ENCODE results near the gene DNAJC12. TPM values are rescaled to one million over a fixed set of nuclear protein-coding genes. Genes with fewer than 3 reads are reported as not detected.
"Not testable (repeated sequence)": the region's sequence is repeated elsewhere in the genome, so short reads cannot be mapped to it uniquely, and the experiment has no call there.

DNAJC12 gene
- total RNA-seq, 1 donor from 2014 or later: 54.7 TPM

GRCh38 chr10:67839951-67840350 is 2.0 kb upstream of the DNAJC12 start:
- no peak for TF ChIP-seq CTCF (IDR thresholded peaks at IDR 0.05; ENCODE audit: partially characterized antibody, unreplicated experiment)
- Mint-ChIP-seq H3K36me3 (ENCODE audit: unreplicated experiment) (peaks cover 8% of the 10 kb centered on the region), H3K4me1 (ENCODE audit: low read depth, unreplicated experiment) (peaks cover 7% of the 10 kb centered on the region), H3K4me3 (ENCODE audit: unreplicated experiment) (no peak overlapping the region), H3K27me3 (ENCODE audit: unreplicated experiment) (no peaks in the 10 kb centered on the region), H3K27ac (ENCODE audit: unreplicated experiment) (no peak overlapping the region), H3K9me3 (ENCODE audit: unreplicated experiment) (peaks cover 2% of the 10 kb centered on the region)
- DNase-seq: no peak

- not testable (repeated sequence) for H3K4me3 Mint-ChIP-seq (ENCODE audit: unreplicated experiment); H3K9me3 Mint-ChIP-seq (ENCODE audit: unreplicated experiment); DNase-seq; H3K4me1 Mint-ChIP-seq (ENCODE audit: low read depth, unreplicated experiment); H3K27ac Mint-ChIP-seq (ENCODE audit: unreplicated experiment); H3K27me3 Mint-ChIP-seq (ENCODE audit: unreplicated experiment); H3K36me3 Mint-ChIP-seq (ENCODE audit: unreplicated experiment)
These were observed 1.5 kb upstream of the DNAJC12 start for GRCh38 chr10:67839511-67839910.

DNA sequence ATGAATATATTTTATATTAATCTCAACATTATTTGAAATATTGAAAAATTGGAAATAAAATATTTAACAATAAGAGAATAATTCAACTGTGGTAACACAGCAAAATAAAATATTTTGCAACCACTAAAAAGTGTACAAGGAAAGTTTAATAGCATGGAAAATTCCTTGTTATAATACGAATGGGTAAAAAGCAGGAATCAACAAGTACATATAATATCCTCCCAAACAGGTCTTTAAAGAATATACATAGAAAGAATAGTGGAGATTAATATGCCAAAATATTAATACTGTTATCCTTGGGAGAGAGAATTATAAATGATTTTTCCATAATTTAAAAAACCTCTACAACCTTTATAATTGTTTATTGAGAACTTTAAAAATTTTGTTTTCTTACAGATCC is 1.0 kb downstream of the DNAJC12 start:
- Mint-ChIP-seq H3K27me3 (ENCODE audit: unreplicated experiment) (no peaks in the 10 kb centered on the region), H3K4me3 (ENCODE audit: unreplicated experiment) (peak overlapping the region; percentile 76), H3K4me1 (ENCODE audit: low read depth, unreplicated experiment) (peaks cover 7% of the 10 kb centered on the region), H3K36me3 (ENCODE audit: unreplicated experiment) (peaks cover 8% of the 10 kb centered on the region), H3K9me3 (ENCODE audit: unreplicated experiment) (peaks cover 2% of the 10 kb centered on the region), H3K27ac (ENCODE audit: unreplicated experiment) (no peak overlapping the region)
- no peak for DNase-seq
- TF ChIP-seq CTCF (IDR thresholded peaks at IDR 0.05; ENCODE audit: partially characterized antibody, unreplicated experiment): no peak

GRCh38 chr10:67836488-67836887 is 1.5 kb downstream of the DNAJC12 start:
- peaks cover 7% of the 10 kb centered on the region for H3K36me3 Mint-ChIP-seq (ENCODE audit: unreplicated experiment)
- H3K4me1 Mint-ChIP-seq (ENCODE audit: low read depth, unreplicated experiment): peaks cover 7% of the 10 kb centered on the region
- no peaks in the 10 kb centered on the region for H3K27me3 Mint-ChIP-seq (ENCODE audit: unreplicated experiment)
- H3K4me3 Mint-ChIP-seq (ENCODE audit: unreplicated experiment): peak overlapping the region; percentile 95
- TF ChIP-seq CTCF (IDR thresholded peaks at IDR 0.05; ENCODE audit: partially characterized antibody, unreplicated experiment): no peak
- peaks cover 2% of the 10 kb centered on the region for H3K9me3 Mint-ChIP-seq (ENCODE audit: unreplicated experiment)
- DNase-seq: no peak
- peak overlapping the region; percentile 28 for H3K27ac Mint-ChIP-seq (ENCODE audit: unreplicated experiment)

DNA sequence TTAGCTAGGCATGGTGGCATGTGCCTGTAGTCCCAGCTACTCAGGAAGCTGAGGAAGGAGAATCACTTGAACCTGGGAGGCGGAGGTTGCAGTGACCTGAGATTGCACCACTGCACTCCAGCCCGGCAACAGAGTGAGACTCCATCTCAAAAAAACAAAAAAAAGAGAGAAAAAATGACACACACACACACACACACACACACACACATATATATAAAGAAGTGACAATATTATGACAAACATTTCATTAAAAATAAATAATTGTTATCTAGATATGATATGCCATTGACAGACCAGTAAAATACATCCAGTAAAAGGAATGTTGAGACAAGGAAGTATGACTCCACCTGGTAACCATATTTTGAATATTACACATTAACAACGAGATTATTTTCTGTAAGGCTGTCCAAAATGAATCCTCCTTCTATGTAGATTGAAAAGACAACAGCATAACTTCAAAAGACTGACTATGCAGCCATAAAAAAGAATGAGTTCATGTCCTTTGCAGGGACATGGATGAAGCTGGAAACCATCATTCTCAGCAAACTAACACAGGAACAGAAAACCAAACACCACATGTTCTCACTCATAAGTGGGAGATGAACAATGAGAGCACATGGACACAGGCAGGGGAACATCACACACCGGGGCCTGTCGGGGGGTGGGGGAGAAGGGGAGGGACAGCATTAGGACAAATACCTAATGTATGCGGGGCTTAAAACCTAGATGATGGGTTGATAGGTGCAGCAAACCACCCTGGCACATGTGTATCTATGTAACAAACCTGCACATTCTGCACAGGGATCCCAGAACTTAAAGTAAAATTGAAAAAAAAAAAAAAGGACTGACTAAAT is 2.2 kb downstream of the DNAJC12 start:
- DNase-seq: peak; percentile 29
- Mint-ChIP-seq H3K4me3 (ENCODE audit: unreplicated experiment) (peak overlapping the region; percentile 95), H3K27ac (ENCODE audit: unreplicated experiment) (peak overlapping the region; percentile 96)
- H3K4me1 Mint-ChIP-seq (ENCODE audit: low read depth, unreplicated experiment); H3K27me3 Mint-ChIP-seq (ENCODE audit: unreplicated experiment); H3K9me3 Mint-ChIP-seq (ENCODE audit: unreplicated experiment); H3K36me3 Mint-ChIP-seq (ENCODE audit: unreplicated experiment): not testable (repeated sequence)

GRCh38 chr10:67834375-67834774 is 3.6 kb downstream of the DNAJC12 start:
- no peaks in the 10 kb centered on the region for H3K27me3 Mint-ChIP-seq (ENCODE audit: unreplicated experiment)
- no peak for DNase-seq
- H3K4me1 Mint-ChIP-seq (ENCODE audit: low read depth, unreplicated experiment): peaks cover 8% of the 10 kb centered on the region
- no peaks in the 10 kb centered on the region for H3K36me3 Mint-ChIP-seq (ENCODE audit: unreplicated experiment)
- H3K9me3 Mint-ChIP-seq (ENCODE audit: unreplicated experiment): no peaks in the 10 kb centered on the region
- H3K27ac Mint-ChIP-seq (ENCODE audit: unreplicated experiment): no peak overlapping the region
- no peak overlapping the region for H3K4me3 Mint-ChIP-seq (ENCODE audit: unreplicated experiment)
- no peak for TF ChIP-seq CTCF (IDR thresholded peaks at IDR 0.05; ENCODE audit: partially characterized antibody, unreplicated experiment)
